Panc1 (cell line): ENCODE data around the gene SEC23A. TPM values are rescaled to one million over a fixed set of nuclear protein-coding genes. Genes with fewer than 3 reads are reported as not detected.
"Not testable (repeated sequence)": the region's sequence is repeated elsewhere in the genome, so short reads cannot be mapped to it uniquely, and the experiment has no call there.

ENCODE experiments used
- ATAC-seq: fragments of 200-7000 bp; cut with Tn5 transposase; 2 replicates; pipeline ENCODE4 v1.9.1; 2020; ENCODE audit warnings: mild to moderate bottlenecking, moderate library complexity
- BruUV-seq: library from RNA; stranded (reverse); fragments of 400-500 nt; replicated peaks from 2 replicates; lab custom pipeline; 2021; lab: Mats Ljungman, UMichigan
- CTCF ChIA-PET: fragments of 300-600 bp; sonication (Branson Sonifier 250); formaldehyde crosslinking; loops from one replicate; lab custom pipeline; 2022; ENCODE audit warnings: antibody characterized with exemption; lab: Charles Lee
- POLR2A ChIA-PET: fragments of 300-600 bp; sonication (Branson Sonifier 250); formaldehyde crosslinking; loops from one replicate; lab custom pipeline; 2022; ENCODE audit warnings: antibody characterized with exemption; lab: Charles Lee
- DNase-seq: peaks from one replicate; pipeline ENCODE4 v3.0.0-alpha.2; 2010; ENCODE audit warnings: low read depth, low spot score
- H3K27ac ChIP-seq: 2 replicates; pipeline ENCODE4 v1.5.1; 2011; ENCODE audit warnings: mild to moderate bottlenecking, low read length, inconsistent platforms
- H3K27me3 ChIP-seq: fragments of 200-500 bp; sonication (Bioruptor generic); 2 replicates; pipeline ENCODE4 v1.6.0; 2014; ENCODE audit warnings: low read length, inconsistent platforms; ENCODE audit not compliant: control insufficient read depth, insufficient read depth
- H3K36me3 ChIP-seq: fragments of 200-500 bp; sonication (Bioruptor generic); 2 replicates; pipeline ENCODE4 v1.5.1; 2014; ENCODE audit warnings: inconsistent platforms, mild to moderate bottlenecking, low read length, moderate library complexity; ENCODE audit not compliant: control insufficient read depth, insufficient read depth
- H3K4me1 ChIP-seq: 2 replicates; pipeline ENCODE4 v1.5.1; 2011; ENCODE audit warnings: inconsistent platforms, mild to moderate bottlenecking, low read length, moderate library complexity; ENCODE audit not compliant: control insufficient read depth, insufficient read depth
- H3K4me3 ChIP-seq, 2 experiments: 2 replicates each; pipeline ENCODE4 v1.5.1; 2011 to 2012; ENCODE audit warnings: low read depth in 2 of 2, low read length in 2 of 2, mild to moderate bottlenecking in 2 of 2, inconsistent platforms in 1 of 2, moderate library complexity in 1 of 2
- H3K9me3 ChIP-seq: fragments of 200-500 bp; sonication (Bioruptor generic); 2 replicates; pipeline ENCODE4 v1.5.1; 2014; ENCODE audit warnings: low read depth, mild to moderate bottlenecking, inconsistent platforms, low read length, moderate library complexity; ENCODE audit not compliant: control insufficient read depth, insufficient read depth
- CTCF ChIP-seq: fragments of 450-650 bp; IDR thresholded peaks from 2 replicates; pipeline ENCODE4 v1.5.1; 2017; ENCODE audit warnings: mild to moderate bottlenecking
- POLR2AphosphoS5 ChIP-seq: IDR thresholded peaks from 2 replicates; pipeline ENCODE4 v1.6.1; 2012; ENCODE audit warnings: mild to moderate bottlenecking, low read depth, low read length, moderate library complexity
- REST ChIP-seq, 2 experiments: IDR thresholded peaks; 2 replicates each; pipeline ENCODE4 v1.6.1; 2011 to 2012; ENCODE audit warnings: low read depth in 2 of 2, control low read depth in 1 of 2, low read length in 1 of 2, mild to moderate bottlenecking in 1 of 2, moderate library complexity in 1 of 2; ENCODE audit not compliant: insufficient read depth in 1 of 2
- SIN3A ChIP-seq: IDR thresholded peaks from 2 replicates; pipeline ENCODE4 v1.6.1; 2012; ENCODE audit warnings: low read depth, mild to moderate bottlenecking, low read length, moderate library complexity, borderline replicate concordance; ENCODE audit not compliant: insufficient read depth
- TCF7L2 ChIP-seq: IDR thresholded peaks from 2 replicates; pipeline ENCODE4 v1.6.1; 2011; ENCODE audit warnings: mild to moderate bottlenecking, low read depth, low read length, inconsistent platforms
- in situ Hi-C: cut with HindIII; loops from 2 replicates; pipeline ENCODE4 v1.10.0; 2016; ENCODE audit warnings: low sequenced_read_pairs, low pct_unique_long_range_greater_than_20kb
- intact Hi-C: fragments of 100-400 bp; cut with micrococcal nuclease; formaldehyde crosslinking; loops from one replicate; pipeline ENCODE4 v1.10.0; 2022; ENCODE audit not compliant: unreplicated experiment
- total RNA-seq: library from RNA; stranded (reverse); gene quantifications from one replicate; pipeline ENCODE4 v1.2.1, GENCODE V29; 2021; ENCODE audit not compliant: unreplicated experiment

Gene SEC23A
- total RNA-seq, 1 experiment from 2014 or later, result 76.7 TPM

DNA sequence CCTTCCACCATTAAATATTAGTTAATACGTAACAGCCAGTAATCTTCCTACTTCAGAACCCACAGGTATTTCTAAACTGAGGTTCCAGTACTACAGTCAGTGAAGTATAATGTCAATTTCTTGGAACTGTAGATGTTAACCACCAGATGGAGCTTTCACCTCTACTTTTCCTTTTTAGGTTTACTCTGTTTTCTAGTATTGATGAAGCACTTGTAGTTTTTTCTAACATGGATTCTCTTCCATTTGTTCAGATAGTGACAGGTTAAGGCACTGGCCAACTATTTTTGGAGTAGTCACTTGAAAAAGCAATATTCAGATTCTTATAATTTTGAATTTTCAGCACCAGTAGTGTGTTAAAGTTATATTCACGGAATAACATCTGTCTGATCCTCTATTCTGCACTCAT lies 4.6 kb upstream of the SEC23A start:
- BruUV-seq, result no TSS peak

DNA sequence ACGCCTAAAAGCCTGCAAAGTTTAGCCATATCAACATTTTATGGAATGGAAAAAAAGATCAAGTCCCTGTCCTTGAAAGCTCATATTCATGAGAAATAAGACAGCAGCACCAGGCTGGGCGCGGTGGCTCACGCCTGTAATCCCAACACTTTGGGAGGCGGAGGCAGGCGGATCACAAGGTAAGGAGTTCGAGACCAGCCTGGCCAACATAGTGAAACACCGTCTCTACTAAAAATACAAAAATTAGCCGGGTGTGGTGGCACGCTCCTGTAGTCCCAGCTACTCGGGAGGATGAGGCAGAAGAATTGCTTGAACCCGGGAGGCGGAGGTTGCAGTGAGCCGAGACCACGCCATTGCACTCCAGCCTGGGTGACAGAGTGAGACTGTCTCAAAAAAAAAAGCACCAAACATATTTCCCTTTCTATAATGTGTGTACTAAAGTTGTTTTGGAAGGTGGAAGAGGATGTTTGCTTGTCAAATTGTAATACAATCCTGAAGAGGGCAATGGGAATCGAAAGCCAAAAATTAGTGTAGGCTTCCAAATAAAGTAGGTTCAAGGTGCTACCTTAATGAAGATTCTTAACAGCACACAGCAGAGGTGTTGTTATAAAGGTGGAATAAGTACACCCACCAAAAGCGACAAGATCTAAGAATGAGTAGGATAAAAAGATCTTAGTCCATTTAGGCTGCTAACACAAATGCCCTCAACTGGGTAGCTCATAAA lies 1.2 kb upstream of the SEC23A start:
- BruUV-seq, H3K36me3 ChIP-seq, ATAC-seq, DNase-seq, H3K9me3 ChIP-seq, intact Hi-C loops, H3K4me1 ChIP-seq, in situ Hi-C loops, H3K27me3 ChIP-seq: not testable (repeated sequence)
- Histone ChIP-seq H3K27ac (peak overlapping the region; percentile 83), H3K4me3 (peak overlapping the region; percentile 69 to 92)
- ChIA-PET CTCF (interaction anchor here (0.7 kb wide), 2 partner anchors 108 to 237 kb away, joined by 3 to 15 read pairs; no protein-coding TSS in a partner anchor), POLR2A (interaction anchor here (1.1 kb wide), 2 partner anchors 10 kb away, joined by 3 to 5 read pairs; partner anchors contain the start of gene GEMIN2)

More for the DNA sequence above, 4.6 kb upstream of the SEC23A start:
- Histone ChIP-seq H3K9me3 (no peaks in the 10 kb centered on the region), H3K36me3 (no peaks in the 10 kb centered on the region; the same call in 1 of the 2 replicates), H3K27ac (no peak overlapping the region), H3K27me3 (no peaks in the 10 kb centered on the region), H3K4me1 (no peaks in the 10 kb centered on the region), H3K4me3 (no peak overlapping the region)
- in situ Hi-C loops, result no loop called here
- ChIA-PET POLR2A (no interaction called here), CTCF (no interaction called here)
- DNase-seq, result no peak
- TF ChIP-seq SIN3A, result no peak
- no peak for TF ChIP-seq REST (IDR thresholded peaks at IDR 0.05; ENCODE audit: insufficient read depth in 1 of 2, low read depth in 2 of 2, low read length in 1 of 2)
- no peak for TF ChIP-seq POLR2AphosphoS5
- TF ChIP-seq TCF7L2, result no peak
- ATAC-seq, result no peak
- intact Hi-C loops, result loop anchor here (5.0 kb wide), 2 partner anchors 260 to 325 kb away; partner anchors contain the start of gene FBXO33

DNA sequence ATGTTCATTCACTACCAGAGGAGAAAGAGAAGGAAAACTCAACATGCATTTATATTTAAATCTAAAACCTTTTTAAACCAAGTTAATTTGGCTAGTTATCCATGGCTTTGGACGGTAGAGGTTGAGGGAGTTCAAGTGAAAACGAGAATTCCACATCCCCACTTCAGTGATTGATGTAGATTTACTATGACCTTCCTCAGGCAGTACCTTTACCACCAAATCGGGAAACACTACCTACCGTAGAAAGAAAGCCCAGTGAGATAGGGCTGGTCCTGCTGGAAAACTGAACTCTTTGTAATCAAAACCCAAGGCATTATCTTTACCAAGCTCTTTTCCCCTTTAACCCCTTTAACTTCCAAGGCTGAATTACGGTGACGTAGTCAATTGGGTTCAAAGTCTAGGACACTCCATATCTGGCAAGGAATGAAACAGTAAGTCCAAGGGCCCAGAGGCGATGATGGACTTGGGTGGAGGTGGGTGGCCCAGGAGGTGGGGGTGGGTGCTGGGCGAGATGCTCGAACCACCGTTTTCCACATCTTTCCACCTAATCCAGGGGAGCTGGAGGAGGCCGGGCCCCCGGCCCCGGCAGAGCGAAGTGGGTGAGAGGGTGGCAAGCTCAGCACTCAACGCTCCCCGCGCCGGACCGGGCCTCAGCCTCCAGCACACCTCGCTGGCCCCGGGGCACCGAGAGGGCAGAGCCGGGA lies 618 bp downstream of the SEC23A start:
- TSS peak; percentile 78 for BruUV-seq
- H3K9me3 ChIP-seq, result no peaks in the 10 kb centered on the region
- TF ChIP-seq SIN3A (no peak), POLR2AphosphoS5 (no peak), REST (IDR thresholded peaks at IDR 0.05; ENCODE audit: insufficient read depth in 1 of 2, low read depth in 2 of 2, low read length in 1 of 2) (no peak), TCF7L2 (no peak), CTCF (no peak)
- in situ Hi-C loops (no loop called here), intact Hi-C loops (no loop called here)
- POLR2A ChIA-PET, result interaction anchor here (0.6 to 0.7 kb wide), 2 partner anchors 17 to 175 kb away, joined by 3 to 5 read pairs; no protein-coding TSS in a partner anchor
- DNase-seq (no peak), ATAC-seq (peak; percentile 66)
- H3K27ac ChIP-seq, result peak overlapping the region; percentile 83
- no peaks in the 10 kb centered on the region; the same call in 1 of the 2 replicates for H3K36me3 ChIP-seq
- peak overlapping the region; percentile 69 to 92 for H3K4me3 ChIP-seq
- H3K27me3 ChIP-seq, result no peaks in the 10 kb centered on the region
- CTCF ChIA-PET, result no interaction called here
- no peaks in the 10 kb centered on the region; the same call in none of the 2 replicates for H3K4me1 ChIP-seq
